GM10248 (cell line): ENCODE measurements around the gene ELF1.
"Not testable (repeated sequence)": the region's sequence is repeated elsewhere in the genome, so short reads cannot be mapped to it uniquely, and the experiment has no call there.

Experiments
- CTCF ChIA-PET: fragments of 300-600 bp; sonication (Branson Sonifier 250); formaldehyde crosslinking; extraction: SDS; loops from one replicate; lab custom pipeline; 2021; ENCODE audit warnings: antibody characterized with exemption; lab: Yijun Ruan, JAX
- POLR2A ChIA-PET: fragments of 350-650 bp; sonication (Branson Sonifier 250); formaldehyde crosslinking; extraction: SDS; loops from one replicate; lab custom pipeline; 2020; ENCODE audit warnings: antibody characterized with exemption; lab: Yijun Ruan, JAX
- DNase-seq: peaks from one replicate; pipeline ENCODE4 v3.0.0; 2012; ENCODE audit errors: extremely low spot score
- TF ChIP-seq, protein P1 (sequence below): IDR thresholded peaks from 2 replicates; pipeline ENCODE4 v1.5.1; 2012; ENCODE audit warnings: mild to moderate bottlenecking, low read depth; ENCODE audit errors: extremely low read depth, missing control alignments, control extremely low read depth

The ELF1 gene

DNA sequence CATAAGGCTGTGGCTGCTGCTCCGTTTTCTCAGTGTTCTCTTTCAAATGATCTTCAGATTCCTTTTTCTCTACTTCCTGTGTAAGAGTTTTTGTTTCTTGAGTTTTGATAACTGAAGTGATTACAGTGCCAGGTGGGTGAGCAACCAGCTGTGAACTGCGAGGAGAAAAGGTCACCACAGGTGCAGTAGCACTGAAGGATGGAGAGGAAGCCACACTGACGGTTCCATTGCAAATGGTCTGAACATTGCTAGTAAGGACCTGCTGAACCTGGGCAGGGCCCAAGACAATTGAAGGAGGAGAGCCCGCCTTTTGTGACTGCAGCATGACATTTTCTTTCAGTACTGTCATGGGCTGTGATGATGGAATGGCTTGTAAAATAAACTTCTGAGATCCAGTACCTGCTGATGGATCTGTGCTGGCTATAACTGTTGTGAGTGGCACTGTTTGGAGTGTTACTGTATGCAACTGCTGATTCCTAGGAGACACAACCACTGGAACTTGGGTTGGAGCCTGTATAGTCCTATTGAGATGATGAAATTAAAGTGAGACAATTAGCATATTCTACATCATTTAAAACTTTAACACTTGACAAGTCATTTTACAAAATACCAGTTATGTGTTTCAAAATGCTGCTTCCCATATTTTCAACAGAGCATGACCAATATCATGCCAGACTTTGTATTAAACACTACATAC lies 85.5 kb downstream of the ELF1 start:
- POLR2A ChIA-PET, result interaction anchor here (0.6 kb wide), 1 partner anchor 144 kb away, joined by 4 read pairs; the partner anchor contains the start of gene SLC25A15
- TF ChIP-seq, protein P1, sequence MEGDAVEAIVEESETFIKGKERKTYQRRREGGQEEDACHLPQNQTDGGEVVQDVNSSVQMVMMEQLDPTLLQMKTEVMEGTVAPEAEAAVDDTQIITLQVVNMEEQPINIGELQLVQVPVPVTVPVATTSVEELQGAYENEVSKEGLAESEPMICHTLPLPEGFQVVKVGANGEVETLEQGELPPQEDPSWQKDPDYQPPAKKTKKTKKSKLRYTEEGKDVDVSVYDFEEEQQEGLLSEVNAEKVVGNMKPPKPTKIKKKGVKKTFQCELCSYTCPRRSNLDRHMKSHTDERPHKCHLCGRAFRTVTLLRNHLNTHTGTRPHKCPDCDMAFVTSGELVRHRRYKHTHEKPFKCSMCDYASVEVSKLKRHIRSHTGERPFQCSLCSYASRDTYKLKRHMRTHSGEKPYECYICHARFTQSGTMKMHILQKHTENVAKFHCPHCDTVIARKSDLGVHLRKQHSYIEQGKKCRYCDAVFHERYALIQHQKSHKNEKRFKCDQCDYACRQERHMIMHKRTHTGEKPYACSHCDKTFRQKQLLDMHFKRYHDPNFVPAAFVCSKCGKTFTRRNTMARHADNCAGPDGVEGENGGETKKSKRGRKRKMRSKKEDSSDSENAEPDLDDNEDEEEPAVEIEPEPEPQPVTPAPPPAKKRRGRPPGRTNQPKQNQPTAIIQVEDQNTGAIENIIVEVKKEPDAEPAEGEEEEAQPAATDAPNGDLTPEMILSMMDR, result no peak
- CTCF ChIA-PET, result interaction anchor here (1.3 to 2.4 kb wide), 3 partner anchors 9 to 13 kb away, joined by 4 to 13 read pairs (median 6); no protein-coding TSS in a partner anchor
- DNase-seq, result peak; percentile 28

DNA sequence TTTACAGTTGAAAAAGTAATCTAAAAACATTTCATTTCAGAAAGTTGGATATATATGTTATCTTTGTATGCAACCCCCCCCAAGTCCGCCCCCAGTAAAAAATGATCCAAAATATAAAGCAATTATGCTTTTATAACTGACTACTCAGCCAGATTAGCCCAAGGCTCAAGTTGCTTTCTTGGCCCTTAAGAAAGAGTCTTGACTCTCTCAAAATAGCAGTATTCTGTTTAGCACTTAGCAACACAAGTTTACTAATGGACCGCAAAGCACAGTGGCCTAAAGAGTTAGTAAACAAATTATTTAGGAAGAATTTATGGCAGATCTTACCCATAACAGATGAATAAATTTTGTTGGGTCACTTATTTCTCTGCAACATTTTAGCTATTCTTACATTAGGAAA lies 86.9 kb downstream of the ELF1 start:
- TF ChIP-seq, protein P1, result no peak
- POLR2A ChIA-PET, result no interaction called here

DNA sequence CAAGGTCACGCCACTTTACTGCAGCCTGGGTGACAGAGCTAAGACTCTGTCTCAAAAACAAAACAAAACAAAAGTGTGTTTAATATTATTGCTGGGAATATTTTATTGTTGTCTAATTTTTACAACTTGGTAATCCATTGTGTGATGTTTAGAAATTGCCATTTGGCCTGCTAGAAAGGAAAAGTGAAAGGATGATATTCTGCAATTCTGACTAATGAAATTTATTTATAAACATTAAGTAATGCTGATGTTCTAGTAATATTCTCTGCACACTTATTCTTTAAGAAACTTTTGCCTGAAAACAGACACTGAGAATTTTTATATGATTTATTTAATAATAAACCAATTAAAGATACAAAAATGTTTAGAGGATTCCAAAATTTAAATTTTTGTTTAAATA lies 87.4 kb downstream of the ELF1 start:
- no peak for DNase-seq
- TF ChIP-seq, protein P1, result no peak
- ChIA-PET CTCF (no interaction called here), POLR2A (no interaction called here)

More for the DNA sequence above, 86.9 kb downstream of the ELF1 start:
- CTCF ChIA-PET, result no interaction called here
- no peak for DNase-seq

DNA sequence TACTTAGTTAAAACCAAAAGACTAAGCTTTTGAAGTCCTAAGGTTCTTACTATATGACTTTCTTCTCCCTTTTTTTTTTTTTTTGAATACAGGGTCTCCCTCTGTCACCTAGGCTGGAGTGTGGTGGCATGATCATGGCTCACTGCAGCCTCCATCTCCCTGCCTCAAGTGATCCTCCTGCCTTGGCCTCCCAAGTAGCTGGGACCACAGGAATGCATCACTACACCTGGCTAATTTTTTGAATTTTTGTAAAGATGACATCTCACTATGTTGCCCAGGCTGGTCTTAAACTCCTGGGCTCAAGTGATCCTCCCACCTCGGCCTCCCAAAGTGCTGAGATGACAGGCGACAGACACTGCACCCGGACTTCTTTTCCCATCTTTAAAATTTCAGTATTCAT lies 89.2 kb downstream of the ELF1 start:
- POLR2A ChIA-PET, DNase-seq: not testable (repeated sequence)
- CTCF ChIA-PET, result interaction anchor here (1.0 to 2.2 kb wide), 2 partner anchors 9 to 19 kb away, joined by 3 to 6 read pairs; no protein-coding TSS in a partner anchor

DNA sequence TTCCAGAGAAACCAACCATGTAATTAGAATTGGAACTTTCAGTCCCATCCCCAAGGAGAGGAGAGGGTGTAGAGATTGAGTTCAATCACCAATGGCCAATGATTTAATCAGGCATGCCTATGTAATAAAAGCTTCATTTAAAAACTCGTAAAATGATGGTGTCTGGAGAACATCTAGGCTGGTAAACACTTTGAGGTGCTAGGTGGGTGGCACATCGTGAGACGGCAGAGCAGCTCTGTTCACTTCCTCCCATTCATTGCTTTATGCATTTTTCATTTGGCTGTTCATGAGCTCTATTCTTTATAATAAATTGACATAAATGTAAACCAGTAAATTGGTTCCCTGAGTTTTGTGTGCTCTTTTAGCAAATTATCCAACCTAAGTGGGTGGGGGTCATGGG lies 90.1 kb downstream of the ELF1 start:
- DNase-seq, result no peak
- POLR2A ChIA-PET, result interaction anchor here (0.6 to 1.2 kb wide), 2 partner anchors 9 to 20 kb away, joined by 3 read pairs; no protein-coding TSS in a partner anchor
- TF ChIP-seq, protein P1, result no peak
- CTCF ChIA-PET, result interaction anchor here (1.0 to 2.2 kb wide), 3 partner anchors 8 to 20 kb away, joined by 3 to 17 read pairs (median 6); no protein-coding TSS in a partner anchor

DNA sequence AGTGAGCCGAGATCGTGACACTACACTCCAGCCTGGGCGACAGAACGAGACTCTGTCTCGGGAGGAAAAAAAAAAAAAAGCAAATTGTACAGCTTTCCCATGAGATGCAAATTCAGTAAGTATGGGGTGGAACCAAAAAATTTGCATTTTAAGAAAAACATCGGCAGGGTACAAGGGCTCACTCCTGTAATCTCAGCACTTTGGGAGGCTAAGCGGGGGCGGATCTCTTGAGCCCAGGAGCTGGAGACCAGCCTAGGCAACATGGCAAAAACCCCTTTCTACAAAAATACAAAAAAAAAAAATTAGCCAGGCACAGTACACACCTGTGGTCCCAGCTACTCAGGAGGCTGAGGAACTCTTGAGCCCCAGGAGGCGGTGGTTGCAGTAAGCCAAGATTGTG lies 91.2 kb downstream of the ELF1 start:
- ChIA-PET POLR2A (interaction anchor here (0.7 to 1.2 kb wide), 3 partner anchors 8 to 47 kb away, joined by 3 read pairs; no protein-coding TSS in a partner anchor), CTCF (interaction anchor here (1.0 to 2.2 kb wide), 4 partner anchors 10 to 139 kb away, joined by 3 to 17 read pairs (median 4); partner anchors contain the start of gene SLC25A15)
- TF ChIP-seq, protein P1, result no peak
- no peak for DNase-seq

DNA sequence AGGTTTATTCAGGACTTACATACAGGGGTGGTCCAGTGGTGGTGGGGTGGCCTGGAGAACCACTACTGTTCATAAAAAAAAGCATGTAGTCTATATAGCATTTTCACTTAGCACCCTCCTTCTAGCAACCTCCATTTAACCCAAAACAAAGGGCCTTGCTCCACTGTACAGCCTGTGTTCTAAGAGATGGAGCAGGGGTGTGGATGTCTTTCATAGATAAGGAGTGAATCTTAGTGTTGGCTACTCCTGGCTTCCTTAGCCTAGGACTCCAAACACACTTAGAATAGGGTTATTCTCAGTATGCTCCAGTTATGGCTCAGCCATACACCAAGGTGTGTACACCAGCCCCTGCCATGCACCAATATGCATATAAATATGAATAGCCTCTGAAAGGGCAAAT lies 95.2 kb downstream of the ELF1 start:
- ChIA-PET CTCF (interaction anchor here (1.1 to 2.8 kb wide), 3 partner anchors 10 to 176 kb away, joined by 3 to 13 read pairs (median 4); no protein-coding TSS in a partner anchor), POLR2A (no interaction called here)
- DNase-seq, result no peak
- TF ChIP-seq, protein P1, result no peak
